ENCODE data around the gene KSR1.

The KSR1 gene

GRCh38 chr17:27425991-27426390 lies 30.3 kb upstream of the KSR1 start:
- TF ChIP-seq YY1 (IDR thresholded peaks at IDR 0.05; ENCODE audit: low read depth) (no peak), CEBPB (IDR thresholded peaks at IDR 0.05) (no peak), CREB1 (IDR thresholded peaks at IDR 0.05; ENCODE audit: low read depth) (no peak), EGR1 (IDR thresholded peaks at IDR 0.05) (no peak), MAX (IDR thresholded peaks at IDR 0.05) (no peak), RAD21 (IDR thresholded peaks at IDR 0.05; ENCODE audit: low read depth) (no peak), REST (IDR thresholded peaks at IDR 0.05; ENCODE audit: low read depth) (no peak), NFIC (IDR thresholded peaks at IDR 0.05) (no peak)

- TF ChIP-seq CREB1 (IDR thresholded peaks at IDR 0.05; ENCODE audit: low read depth) = no peak
- TF ChIP-seq MAX (IDR thresholded peaks at IDR 0.05) = no peak
- no peak for TF ChIP-seq CEBPB (IDR thresholded peaks at IDR 0.05)
- no peak for TF ChIP-seq TCF12 (IDR thresholded peaks at IDR 0.05; ENCODE audit: low read depth)
- no peak for TF ChIP-seq REST (IDR thresholded peaks at IDR 0.05; ENCODE audit: low read depth)
- TF ChIP-seq TAF1 (IDR thresholded peaks at IDR 0.05; ENCODE audit: low read depth) = no peak
- no peak for TF ChIP-seq NFIC (IDR thresholded peaks at IDR 0.05)
- no peak for TF ChIP-seq EGR1 (IDR thresholded peaks at IDR 0.05)
- TF ChIP-seq YY1 (IDR thresholded peaks at IDR 0.05; ENCODE audit: low read depth) = no peak
- no peak for TF ChIP-seq FOXM1 (IDR thresholded peaks at IDR 0.05; ENCODE audit: borderline replicate concordance, low read depth)
- no peak for TF ChIP-seq TEAD4 (IDR thresholded peaks at IDR 0.05)
- TF ChIP-seq USF1 (IDR thresholded peaks at IDR 0.05) = no peak
- no peak for TF ChIP-seq EP300 (IDR thresholded peaks at IDR 0.05; ENCODE audit: borderline replicate concordance)
- no peak for TF ChIP-seq RAD21 (IDR thresholded peaks at IDR 0.05; ENCODE audit: low read depth)
- no peak for TF ChIP-seq ZBTB7A (IDR thresholded peaks at IDR 0.05; ENCODE audit: low read depth)
Observed at GRCh38 chr17:27428781-27429505, 27.3 kb upstream of the KSR1 start.

GRCh38 chr17:27429666-27430382 lies 26.4 kb upstream of the KSR1 start:
- no peak for TF ChIP-seq MAX (IDR thresholded peaks at IDR 0.05)
- no peak for TF ChIP-seq TAF1 (IDR thresholded peaks at IDR 0.05; ENCODE audit: low read depth)
- no peak for TF ChIP-seq REST (IDR thresholded peaks at IDR 0.05; ENCODE audit: low read depth)
- TF ChIP-seq CREB1 (IDR thresholded peaks at IDR 0.05; ENCODE audit: low read depth) = no peak
- no peak for TF ChIP-seq TEAD4 (IDR thresholded peaks at IDR 0.05)
- no peak for TF ChIP-seq EP300 (IDR thresholded peaks at IDR 0.05; ENCODE audit: borderline replicate concordance)
- no peak for TF ChIP-seq USF1 (IDR thresholded peaks at IDR 0.05)
- no peak for TF ChIP-seq TCF12 (IDR thresholded peaks at IDR 0.05; ENCODE audit: low read depth)

GRCh38 chr17:27430383-27430840 lies 25.8 kb upstream of the KSR1 start:
- TF ChIP-seq TEAD4 (IDR thresholded peaks at IDR 0.05) (no peak), EP300 (IDR thresholded peaks at IDR 0.05; ENCODE audit: borderline replicate concordance) (no peak), REST (IDR thresholded peaks at IDR 0.05; ENCODE audit: low read depth) (no peak), ZBTB7A (IDR thresholded peaks at IDR 0.05; ENCODE audit: low read depth) (no peak), TAF1 (IDR thresholded peaks at IDR 0.05; ENCODE audit: low read depth) (no peak), RAD21 (IDR thresholded peaks at IDR 0.05; ENCODE audit: low read depth) (no peak), CEBPB (IDR thresholded peaks at IDR 0.05) (no peak), USF1 (IDR thresholded peaks at IDR 0.05) (no peak), TCF12 (IDR thresholded peaks at IDR 0.05; ENCODE audit: low read depth) (no peak)
